Body of pancreas (tissue), 4 donors: ENCODE data around the gene NKD1.

Source experiments
- POLR2A ChIP-seq, 3 donors: fragments of 450-650 bp; IDR thresholded peaks; one replicate each; pipeline ENCODE4 v1.6.1; 2016; ENCODE audit warnings: antibody characterized with exemption in 3 of 3, mild to moderate bottlenecking in 2 of 3
- TF ChIP-seq, protein P1 (sequence below), 7 experiments: fragments of 450-650 bp in 4 of 7; fragments of 200-600 bp in 3 of 7; sonication (generic) in 3 of 7; IDR thresholded peaks; one replicate each; pipeline ENCODE4 v1.5.1; 2016 to 2019; ENCODE audit warnings: antibody characterized with exemption in 7 of 7

DNA sequence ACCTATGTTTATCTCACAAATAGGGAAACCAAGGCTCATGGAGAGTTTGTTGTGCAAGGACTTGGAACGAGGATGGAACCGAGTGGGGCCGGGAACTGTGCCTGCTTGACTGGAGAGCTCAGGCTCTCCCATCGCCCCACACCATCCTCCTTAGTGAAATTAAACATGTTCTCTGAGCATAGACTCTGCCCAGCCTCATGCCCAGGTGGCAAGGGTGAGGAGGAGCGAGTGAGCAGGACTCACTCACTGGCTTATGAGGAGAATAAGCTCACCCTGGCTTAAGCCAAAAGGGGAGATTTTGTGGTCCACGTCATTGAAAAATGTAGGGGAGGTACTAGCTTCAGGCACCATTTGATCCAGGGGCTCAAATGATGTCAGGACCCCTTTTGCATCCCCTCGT is 44.8 kb downstream of the NKD1 start:
- TF ChIP-seq, protein P1, sequence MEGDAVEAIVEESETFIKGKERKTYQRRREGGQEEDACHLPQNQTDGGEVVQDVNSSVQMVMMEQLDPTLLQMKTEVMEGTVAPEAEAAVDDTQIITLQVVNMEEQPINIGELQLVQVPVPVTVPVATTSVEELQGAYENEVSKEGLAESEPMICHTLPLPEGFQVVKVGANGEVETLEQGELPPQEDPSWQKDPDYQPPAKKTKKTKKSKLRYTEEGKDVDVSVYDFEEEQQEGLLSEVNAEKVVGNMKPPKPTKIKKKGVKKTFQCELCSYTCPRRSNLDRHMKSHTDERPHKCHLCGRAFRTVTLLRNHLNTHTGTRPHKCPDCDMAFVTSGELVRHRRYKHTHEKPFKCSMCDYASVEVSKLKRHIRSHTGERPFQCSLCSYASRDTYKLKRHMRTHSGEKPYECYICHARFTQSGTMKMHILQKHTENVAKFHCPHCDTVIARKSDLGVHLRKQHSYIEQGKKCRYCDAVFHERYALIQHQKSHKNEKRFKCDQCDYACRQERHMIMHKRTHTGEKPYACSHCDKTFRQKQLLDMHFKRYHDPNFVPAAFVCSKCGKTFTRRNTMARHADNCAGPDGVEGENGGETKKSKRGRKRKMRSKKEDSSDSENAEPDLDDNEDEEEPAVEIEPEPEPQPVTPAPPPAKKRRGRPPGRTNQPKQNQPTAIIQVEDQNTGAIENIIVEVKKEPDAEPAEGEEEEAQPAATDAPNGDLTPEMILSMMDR (IDR thresholded peaks at IDR 0.05): no peak
- TF ChIP-seq POLR2A (IDR thresholded peaks at IDR 0.05): no peak
